ENCODE data around the gene ZCCHC12.

- no peak for TF ChIP-seq CTCF (IDR thresholded peaks at IDR 0.05)
- TF ChIP-seq POLR2A (IDR thresholded peaks at IDR 0.05), result no peak
These were observed 40.5 kb downstream of the ZCCHC12 start for GRCh38 chrX:118864063-118864635.
